ENCODE measurements around the gene SERINC5.
"Not testable (repeated sequence)": the region's sequence is repeated elsewhere in the genome, so short reads cannot be mapped to it uniquely, and the experiment has no call there.

SERINC5 gene

DNA sequence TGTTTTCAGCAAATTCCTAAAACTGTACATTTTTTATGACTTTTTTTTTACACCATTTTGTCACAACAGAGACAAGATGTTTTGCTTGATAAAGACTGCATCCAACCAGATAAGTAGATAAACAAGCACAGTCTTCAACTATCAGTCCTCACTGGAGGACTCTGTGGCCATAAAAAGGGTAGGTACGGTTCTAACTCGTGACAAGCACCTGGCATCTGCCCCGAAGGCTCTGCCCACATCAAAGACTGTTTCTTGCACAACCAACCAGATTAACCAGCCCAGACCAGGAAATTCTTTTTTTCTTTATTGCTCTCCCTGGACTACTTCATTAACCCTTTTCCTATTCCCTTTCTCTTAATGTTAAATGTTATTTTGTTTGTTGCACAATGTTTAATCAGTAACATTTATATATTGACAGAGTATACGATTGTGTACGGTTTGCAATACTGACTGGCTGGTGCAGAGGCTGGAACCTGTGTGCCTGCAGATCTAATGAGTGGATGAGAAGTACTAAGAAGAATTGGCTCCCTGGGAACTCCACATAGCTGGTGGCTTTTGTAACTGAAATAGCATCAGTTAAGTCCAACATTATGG lies 74.1 kb downstream of the SERINC5 start:
- in situ Hi-C loops (cut with MboI; ENCODE audit: low sequenced_read_pairs) = no loop called here

DNA sequence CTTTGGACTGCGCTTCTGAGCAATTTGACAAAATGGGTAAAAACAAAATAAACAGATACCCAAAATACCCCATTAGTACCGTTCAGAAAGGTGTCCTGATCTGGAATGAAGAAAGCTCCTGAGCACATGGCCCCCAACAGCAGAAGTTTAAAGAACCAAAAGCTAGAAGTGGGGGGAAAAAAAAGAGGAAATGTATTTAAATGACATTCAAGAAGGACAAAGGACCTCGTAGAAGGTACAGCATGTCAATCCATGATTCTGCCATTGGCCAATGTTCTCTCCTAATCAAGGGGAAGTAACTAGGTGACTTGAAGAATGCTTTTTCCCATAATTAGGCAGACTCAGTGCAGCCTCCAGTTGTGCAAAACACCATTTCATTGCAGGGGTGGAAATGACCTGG lies 78.6 kb downstream of the SERINC5 start:
- in situ Hi-C loops (cut with MboI; ENCODE audit: low sequenced_read_pairs) = no loop called here

DNA sequence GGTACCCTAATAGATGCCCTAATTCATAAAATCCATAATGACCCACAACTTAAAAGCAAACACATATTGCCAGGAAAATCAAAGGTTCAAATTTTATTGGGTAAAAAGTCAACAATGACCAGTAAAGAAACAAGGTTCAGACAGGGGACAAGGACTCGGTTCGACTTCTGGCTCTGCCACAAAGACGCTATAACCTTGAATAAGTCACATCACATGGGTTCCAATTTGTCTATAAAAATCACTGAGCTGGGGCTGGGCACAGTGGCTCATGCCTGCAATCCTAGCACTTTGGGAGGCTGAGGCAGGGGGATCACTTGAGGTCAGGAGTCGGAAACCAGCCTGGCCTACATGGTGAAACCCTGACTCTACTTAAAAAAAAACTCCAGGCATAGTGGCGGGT lies 80.5 kb downstream of the SERINC5 start:
- in situ Hi-C loops (cut with MboI; ENCODE audit: low sequenced_read_pairs) = no loop called here

DNA sequence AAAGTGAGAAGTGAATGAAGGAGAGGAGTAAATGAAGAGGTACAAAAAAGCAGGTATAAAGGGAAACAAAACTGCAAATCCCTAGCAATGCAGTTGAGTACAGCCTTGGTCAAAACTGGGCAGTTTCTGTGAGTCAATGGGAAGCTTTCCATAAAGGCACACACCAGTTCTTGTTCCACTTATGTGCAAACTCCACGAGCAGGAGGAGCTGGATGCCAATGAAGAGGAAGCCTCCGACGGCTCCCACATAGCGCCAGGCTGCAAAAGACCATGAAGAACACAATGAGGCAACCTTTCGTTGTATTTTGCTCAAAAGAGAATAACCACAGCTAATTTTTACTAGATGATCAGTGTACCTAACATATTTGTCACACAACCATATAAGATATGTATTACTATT lies 81.1 kb downstream of the SERINC5 start:
- in situ Hi-C loops (cut with MboI; ENCODE audit: low sequenced_read_pairs) = no loop called here

DNA sequence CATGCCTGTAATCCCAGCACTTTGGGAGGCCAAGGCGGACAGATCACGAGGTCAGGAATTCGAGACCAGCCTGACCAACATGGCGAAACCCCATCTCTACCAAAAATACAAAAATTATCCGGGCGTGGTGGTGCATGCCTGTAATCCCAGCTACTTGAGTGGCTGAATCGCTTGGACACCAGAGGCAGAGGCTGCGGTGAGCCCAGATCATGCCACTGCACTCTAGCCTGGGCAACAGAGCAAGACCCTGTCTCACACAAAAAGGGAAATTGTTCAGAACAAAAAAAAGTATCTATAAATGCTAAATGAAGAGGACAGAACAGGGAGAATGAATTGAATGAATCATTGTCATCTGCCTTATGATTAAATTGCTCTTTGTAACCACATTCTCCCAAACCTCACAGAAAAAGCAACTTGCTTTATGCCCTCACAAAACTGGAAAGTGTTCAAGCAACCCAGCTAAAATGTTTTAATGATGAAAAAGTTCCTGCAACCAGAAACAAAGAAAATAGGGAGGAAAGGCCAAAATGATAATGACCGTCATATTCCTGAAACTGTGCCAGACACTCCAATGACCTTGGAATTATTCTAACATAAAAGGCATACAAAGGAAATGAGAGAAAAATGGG lies 83.7 kb downstream of the SERINC5 start:
- in situ Hi-C loops (cut with MboI; ENCODE audit: low sequenced_read_pairs) = no loop called here

DNA sequence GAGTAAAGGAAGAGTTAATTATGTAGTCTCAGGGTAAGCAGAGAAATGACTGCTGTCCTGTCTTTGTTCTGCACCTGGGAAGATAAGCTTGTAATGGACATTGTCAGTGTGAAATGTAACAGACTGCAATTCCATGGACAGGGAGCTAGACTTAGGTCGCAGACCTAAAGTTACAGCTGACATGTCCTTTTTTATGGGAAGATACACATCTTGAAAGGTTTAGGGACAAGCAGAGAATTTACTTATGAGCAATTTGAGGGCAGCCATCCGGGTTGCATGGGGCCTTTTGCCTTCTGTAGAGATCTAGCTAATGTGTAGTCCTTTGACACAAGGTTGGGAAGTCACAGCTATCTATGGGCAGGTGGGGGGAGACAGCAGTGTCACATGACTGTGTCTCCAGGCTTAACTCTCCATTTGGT lies 85.7 kb downstream of the SERINC5 start:
- in situ Hi-C loops (cut with MboI; ENCODE audit: low sequenced_read_pairs) = no loop called here

DNA sequence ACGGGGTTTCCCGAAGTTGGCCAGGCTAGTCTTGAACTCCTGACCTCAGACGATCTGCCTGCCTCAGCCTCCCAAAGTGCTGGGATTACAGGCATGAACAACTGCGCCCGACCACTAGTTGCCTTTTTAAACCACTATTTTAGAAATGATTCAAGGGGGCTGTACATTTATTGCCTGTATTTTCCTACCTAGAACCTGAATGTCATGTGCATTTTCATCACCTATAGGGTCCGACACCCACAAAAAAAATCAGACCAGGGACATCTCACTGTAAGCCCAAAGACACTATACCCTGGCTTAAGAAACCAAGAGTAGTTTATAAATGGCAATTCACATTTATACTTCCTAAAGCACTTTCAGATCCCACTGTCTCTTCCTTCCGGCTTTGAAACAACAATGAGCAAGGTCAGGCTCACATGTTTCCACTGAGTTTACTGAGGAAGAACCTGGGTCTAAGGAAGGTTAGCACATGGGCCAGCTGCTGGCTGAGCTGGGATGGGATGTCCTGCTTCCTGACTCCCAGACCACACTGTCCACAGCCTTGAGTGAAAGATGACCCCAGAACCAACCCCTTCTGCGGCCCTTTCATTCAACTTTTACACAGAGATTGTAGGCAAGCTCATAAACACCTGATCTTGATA lies 87.3 kb downstream of the SERINC5 start:
- in situ Hi-C loops (cut with MboI; ENCODE audit: low sequenced_read_pairs) = no loop called here

DNA sequence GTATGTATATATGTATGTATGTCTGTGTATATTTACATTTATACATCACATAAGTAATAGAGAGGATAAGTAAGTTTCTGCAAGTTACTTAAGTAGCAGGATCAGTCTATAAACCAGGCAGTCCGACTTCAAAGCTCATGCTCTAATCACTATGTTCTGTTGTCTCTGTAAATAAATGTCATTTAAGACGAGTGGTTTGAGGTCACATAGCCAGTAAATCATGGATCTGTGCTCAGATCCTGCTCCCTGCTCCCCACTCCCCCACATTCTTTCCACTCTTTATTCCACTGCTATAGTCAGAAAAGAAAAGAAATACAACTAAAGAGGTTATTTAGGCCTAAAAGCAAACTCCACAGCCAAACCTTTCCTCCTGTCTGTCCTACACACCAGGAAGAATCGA lies 90.4 kb downstream of the SERINC5 start:
- in situ Hi-C loops (cut with MboI; ENCODE audit: low sequenced_read_pairs) = no loop called here

DNA sequence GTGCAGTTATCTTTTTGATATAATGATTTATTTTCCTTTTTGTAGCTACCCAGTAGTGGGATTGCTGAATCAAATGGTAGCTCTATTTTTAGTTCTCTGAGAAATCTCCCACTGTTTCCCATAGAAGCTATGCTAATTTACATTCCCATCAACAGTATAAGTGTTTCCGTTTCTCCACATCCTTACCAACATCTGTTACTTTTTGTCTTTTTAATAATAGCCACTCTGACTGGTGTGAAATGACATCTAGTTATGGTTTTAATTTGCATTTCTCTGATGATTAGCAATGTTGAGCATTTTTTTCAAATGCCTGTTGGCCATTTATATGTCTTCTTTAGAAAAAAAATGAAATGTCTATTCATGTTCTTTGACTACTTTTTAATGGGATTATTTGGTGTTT lies 94.7 kb downstream of the SERINC5 start:
- in situ Hi-C loops (cut with MboI; ENCODE audit: low sequenced_read_pairs) = no loop called here

DNA sequence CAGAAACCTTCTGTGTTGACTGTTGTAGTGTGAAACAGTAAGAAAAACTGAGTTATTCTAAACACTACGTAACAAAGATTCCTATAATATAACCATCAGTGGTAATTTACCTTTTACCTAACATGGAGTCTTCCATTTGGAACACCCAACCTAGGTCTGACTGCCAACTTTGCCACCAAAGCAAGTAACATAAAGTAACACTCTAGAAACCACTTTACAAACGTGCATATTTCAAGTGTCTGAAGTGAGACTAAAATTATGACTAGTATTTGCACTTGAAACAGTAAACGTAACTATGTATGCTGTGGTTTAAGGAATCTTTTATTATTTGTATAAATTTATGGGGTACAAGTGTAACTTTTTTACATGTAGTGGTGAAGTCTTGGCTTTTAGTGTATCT lies 95.6 kb downstream of the SERINC5 start:
- in situ Hi-C loops (cut with MboI; ENCODE audit: low sequenced_read_pairs) = no loop called here

DNA sequence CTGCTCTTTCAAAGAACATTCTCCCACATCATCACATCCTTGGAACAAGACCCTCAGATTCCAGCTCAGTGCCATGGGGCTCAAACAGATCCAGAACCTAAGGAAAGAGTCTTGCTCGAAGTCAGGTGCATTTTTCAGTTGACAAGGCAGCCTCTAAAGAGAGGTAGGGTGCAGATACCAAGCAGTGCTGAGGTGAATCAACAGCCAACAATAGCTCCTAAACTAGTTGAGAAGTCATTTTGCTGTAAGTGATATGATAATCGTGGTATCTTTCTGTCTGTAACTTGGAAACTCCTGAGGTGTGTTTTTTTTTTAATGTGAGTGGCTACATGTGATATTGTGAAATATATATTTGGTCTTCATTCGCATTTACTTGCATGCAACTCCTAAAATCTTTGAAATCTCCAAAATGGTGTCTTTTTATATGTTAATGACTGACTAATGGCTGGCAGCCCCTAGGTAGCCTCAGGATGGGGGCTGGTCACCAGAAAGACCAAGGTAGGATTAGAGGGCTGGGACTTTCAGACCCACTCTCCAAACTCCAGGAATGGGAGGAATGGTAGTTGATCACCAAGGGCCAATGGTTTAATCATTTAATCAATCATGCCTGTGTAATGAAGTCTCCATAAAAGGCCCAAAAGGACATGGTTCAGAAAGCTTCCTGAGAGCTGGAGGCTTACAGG lies 96.6 kb downstream of the SERINC5 start:
- in situ Hi-C loops (cut with MboI; ENCODE audit: low sequenced_read_pairs) = no loop called here

DNA sequence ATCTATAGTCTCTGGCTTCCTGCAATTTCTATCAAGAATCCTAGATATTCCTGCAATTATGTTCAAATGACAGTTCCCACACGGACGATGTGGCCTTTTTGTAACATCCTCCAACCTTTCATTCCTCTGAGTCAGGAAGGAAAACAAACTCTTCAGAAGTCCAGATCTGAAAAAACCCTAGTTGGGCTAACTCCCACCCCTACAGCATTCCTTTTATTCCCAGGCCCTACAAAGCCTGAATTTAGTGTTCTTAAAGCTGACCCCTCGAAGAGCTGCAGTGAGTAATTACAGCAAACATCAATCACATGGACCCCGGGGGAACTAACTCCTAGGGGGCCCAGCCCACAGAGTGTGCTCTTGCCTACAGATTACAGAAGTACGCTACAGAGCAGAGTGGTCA lies 99.7 kb downstream of the SERINC5 start:
- in situ Hi-C loops (cut with MboI; ENCODE audit: low sequenced_read_pairs) = no loop called here

DNA sequence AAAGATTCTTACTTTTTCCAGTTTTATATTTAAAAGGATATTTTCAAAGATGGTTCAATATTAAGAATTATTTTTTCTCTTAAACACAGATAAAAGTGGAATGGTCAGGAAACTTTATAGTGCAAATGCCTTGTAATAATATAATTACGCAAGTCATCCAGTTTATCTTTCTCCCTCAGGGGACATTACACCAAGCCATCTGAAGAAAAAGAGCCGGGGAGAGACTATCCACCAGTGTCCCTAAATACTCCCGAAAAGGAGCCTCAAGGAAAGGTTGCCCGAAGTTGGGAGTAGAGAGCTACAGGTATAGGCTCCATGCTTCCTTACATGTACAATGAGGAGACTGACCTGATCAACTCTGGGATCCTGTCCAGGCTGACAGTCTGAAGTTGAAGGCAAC lies 101.1 kb downstream of the SERINC5 start:
- in situ Hi-C loops (cut with MboI; ENCODE audit: low sequenced_read_pairs) = no loop called here

DNA sequence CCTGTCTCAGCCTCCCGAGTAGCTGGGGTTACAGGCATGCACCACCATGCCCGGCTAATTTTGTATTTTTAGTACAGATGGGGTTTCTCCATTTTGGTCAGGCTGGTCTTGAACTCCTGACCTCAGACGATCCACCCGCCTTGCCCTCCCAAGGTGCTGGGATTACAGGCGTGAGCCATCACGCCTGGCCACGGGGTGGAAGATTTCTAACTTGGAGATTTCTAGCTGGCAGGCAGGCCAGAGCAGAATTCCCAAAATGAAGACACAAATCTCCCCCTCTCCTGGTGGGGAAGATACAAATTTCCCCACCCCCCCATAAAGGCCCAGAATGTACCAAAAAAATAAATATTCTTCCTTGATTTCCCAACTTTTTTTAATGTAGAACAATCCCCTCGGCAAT lies 101.6 kb downstream of the SERINC5 start:
- in situ Hi-C loops (cut with MboI; ENCODE audit: low sequenced_read_pairs) = not testable (repeated sequence)

DNA sequence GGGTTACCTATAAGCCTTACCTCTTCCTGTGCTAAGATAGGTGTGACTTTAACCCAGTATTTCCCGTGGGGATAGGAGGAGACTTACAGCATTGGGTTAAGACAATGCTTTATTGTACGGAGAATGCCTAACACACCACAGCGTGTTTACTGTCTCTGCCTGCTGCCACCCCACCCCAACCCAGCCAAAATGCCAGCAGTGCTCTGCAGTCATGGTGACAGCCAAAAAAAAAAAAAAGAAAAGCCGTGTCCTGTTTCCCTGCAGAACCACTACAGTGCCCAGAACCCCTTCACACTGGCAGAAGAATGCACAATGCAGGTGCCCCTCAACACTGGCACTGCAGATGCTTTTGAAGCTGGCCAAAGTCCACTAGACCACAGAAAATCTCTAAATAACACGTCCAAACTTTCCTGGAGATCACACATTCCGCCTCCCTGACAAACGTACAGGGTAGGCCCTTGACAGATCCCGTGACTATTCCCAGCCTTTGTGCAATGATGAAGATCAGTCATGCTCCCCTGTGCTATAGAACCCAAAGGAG lies 102.2 kb downstream of the SERINC5 start:
- in situ Hi-C loops (cut with MboI; ENCODE audit: low sequenced_read_pairs) = no loop called here

DNA sequence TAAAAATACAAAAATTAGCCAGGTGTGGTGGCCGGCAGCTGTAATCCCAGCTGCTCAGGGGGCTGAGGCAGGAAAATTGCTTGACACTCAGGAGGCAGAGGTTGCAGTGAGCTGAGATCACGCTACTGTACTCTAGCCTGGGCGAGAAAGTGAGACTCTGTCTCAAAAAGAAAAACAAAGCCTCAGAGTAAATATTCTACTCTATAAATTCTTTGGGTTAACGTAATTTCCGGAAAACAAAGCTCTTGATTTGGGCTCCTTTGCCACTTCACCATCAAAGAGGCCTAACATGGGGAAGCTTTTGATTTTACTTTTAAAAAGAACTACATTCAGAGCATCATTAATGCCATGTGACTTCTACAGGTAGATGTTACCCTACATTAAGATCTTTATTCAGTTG lies 103.1 kb downstream of the SERINC5 start:
- in situ Hi-C loops (cut with MboI; ENCODE audit: low sequenced_read_pairs) = no loop called here

DNA sequence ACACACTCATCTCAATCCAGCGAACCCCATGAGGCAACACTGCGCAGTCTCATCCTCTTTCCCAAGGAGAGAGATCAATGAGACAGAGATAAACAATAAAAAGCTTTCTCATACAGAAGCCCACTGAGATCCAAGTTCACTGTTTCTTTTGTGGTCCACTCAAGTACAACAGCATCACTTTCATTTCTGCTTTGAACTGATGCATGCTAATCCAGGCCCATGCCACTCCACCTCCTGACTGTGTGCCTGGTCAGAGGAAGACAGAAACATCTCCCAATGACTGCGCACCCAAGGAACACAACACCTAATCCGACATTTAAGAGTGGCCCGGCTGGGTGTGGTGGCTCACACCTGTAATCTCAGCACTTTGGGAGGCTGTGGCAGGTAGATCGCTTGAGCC lies 104.0 kb downstream of the SERINC5 start:
- in situ Hi-C loops (cut with MboI; ENCODE audit: low sequenced_read_pairs) = no loop called here

DNA sequence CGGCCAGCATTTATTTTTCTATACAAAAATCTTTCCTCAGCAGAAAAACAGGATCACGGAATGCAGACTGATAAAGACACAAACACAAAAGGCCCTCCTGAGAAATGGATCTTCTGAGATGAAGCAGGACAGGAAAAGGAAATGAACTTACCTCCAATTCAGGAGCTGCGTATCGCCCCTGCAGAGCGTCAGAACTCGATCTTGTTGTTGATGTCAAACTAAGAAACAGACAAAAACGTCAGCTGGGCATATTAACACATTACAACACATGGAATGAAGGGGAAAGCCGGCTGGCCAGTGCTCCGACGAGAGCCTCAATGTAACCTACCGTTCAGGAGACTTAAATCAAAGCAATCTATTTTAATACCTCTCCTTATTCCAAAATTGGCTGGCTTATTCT lies 105.1 kb downstream of the SERINC5 start:
- in situ Hi-C loops (cut with MboI; ENCODE audit: low sequenced_read_pairs) = no loop called here

DNA sequence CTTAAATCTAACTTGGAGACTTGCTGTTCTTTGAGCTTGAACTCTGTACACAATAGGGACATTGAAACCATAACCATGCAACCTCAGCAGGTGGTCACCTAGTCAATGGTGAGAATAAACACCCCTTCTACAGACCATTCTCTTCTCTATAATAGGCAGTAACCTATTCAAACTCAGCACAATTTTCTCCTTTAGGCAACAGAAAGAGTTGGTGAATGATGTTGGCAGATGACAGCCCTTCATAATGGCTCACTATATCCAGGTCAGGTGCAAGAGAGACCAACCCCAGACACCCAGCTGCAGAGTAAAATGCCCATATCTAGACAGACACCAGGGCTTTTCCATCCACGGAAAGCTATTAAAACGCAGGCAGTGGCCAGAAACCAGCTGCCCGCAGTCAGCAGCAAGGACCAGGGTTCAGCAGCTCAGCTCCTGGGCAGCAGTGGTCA lies 106.7 kb downstream of the SERINC5 start:
- in situ Hi-C loops (cut with MboI; ENCODE audit: low sequenced_read_pairs) = no loop called here

DNA sequence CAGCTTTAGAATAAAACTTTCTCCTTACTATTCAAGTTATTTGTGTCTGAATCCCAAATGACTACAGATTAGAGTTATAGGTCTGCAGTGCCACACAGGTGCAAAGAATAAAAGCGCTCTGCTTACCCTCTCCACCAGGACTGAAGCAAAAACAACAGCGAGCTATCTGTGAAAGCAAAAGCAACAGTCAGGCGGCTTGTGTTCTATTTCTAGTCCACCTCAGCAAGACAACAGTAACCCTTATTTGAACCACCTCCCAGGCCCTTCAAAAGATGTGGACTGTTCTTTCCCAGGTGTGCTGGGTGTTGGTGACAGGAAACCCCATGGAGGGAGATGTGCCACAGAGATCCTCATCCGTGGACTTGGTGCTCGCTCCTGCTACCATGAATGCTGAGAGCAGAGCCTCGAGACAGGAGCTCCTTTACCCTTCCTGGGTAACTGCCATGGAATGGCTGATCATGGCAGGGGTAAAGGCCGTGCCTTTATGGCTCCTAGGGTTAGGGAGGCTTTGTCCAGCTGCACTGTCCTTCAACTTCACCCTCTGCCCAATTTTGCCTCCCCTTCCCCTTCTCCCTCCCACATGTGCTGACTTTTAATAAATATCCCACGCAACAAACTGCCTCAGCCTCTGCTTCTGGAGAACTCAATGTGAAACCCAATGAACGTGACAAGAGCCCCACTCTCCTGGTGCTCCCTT lies 108.6 kb downstream of the SERINC5 start:
- in situ Hi-C loops (cut with MboI; ENCODE audit: low sequenced_read_pairs) = no loop called here

DNA sequence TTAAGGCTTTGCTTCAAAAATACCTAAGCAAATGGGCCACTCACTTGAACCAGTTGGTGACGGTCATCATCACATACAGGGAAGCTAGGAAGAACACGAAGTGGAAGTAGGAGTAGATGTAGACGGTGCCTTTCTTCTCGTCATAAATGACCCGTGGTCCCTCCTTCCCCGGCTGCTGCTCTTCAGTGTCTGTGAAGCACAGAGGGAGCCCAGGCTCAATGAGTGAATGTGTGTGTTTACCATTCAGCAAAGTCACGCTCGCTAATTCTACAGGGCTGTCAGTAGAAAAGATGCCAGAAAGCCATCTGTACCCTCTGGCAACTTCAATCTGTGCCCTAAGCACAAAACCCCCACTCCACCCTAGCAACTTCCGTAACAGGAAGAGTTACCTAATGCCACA lies 109.8 kb downstream of the SERINC5 start:
- in situ Hi-C loops (cut with MboI; ENCODE audit: low sequenced_read_pairs) = no loop called here

Measured in HL-60/S4 treated with phorbol 12-myristate 13-acetate at 8.2 ng/mL for 4 days and 3 days (cell line).